Liver (tissue), 9 donors: ENCODE measurements around the gene ABHD6. TPM values are rescaled to one million over a fixed set of nuclear protein-coding genes. Genes with fewer than 3 reads are reported as not detected.

Experiments
- DNase-seq: peaks from one replicate; pipeline ENCODE4 v3.0.0-alpha.2; 2017; ENCODE audit warnings: low spot score
- H3K27ac ChIP-seq, 2 donors: one replicate each; pipeline ENCODE4 v1.7.0; 2013; ENCODE audit warnings: inconsistent platforms in 2 of 2, low read length in 2 of 2, control low read depth in 1 of 2, low read depth in 1 of 2, mild to moderate bottlenecking in 1 of 2
- H3K27me3 ChIP-seq, 4 donors: one replicate each; pipeline versions ENCODE4 v1.6.1 to v1.7.0; 2013; ENCODE audit warnings: low read length in 3 of 4, inconsistent platforms in 1 of 4, mild to moderate bottlenecking in 1 of 4, moderate library complexity in 1 of 4; ENCODE audit not compliant: control insufficient read depth in 4 of 4, insufficient read depth in 4 of 4
- H3K36me3 ChIP-seq, 4 donors: one replicate each; pipeline versions ENCODE4 v1.6.1 to v1.7.0; 2013; ENCODE audit warnings: low read length in 3 of 4, mild to moderate bottlenecking in 3 of 4, low read depth in 1 of 4, moderate library complexity in 1 of 4; ENCODE audit not compliant: control insufficient read depth in 4 of 4, insufficient read depth in 3 of 4
- H3K4me1 ChIP-seq, 4 donors: one replicate each; pipeline versions ENCODE4 v1.6.1 to v1.7.0; 2013; ENCODE audit warnings: low read length in 3 of 4, mild to moderate bottlenecking in 3 of 4, moderate library complexity in 1 of 4; ENCODE audit not compliant: control insufficient read depth in 4 of 4, insufficient read depth in 4 of 4
- H3K4me3 ChIP-seq, 3 donors: one replicate each; pipeline versions ENCODE4 v1.6.1 to v1.7.0; 2013; ENCODE audit warnings: low read length in 3 of 3, control low read depth in 1 of 3, low read depth in 1 of 3, mild to moderate bottlenecking in 1 of 3
- H3K9ac ChIP-seq, 2 donors: one replicate each; pipeline ENCODE4 v1.7.0; 2013; ENCODE audit warnings: low read length in 2 of 2, mild to moderate bottlenecking in 2 of 2, moderate library complexity in 2 of 2, control low read depth in 1 of 2, low read depth in 1 of 2
- H3K9me3 ChIP-seq, 4 donors: one replicate each; pipeline versions ENCODE4 v1.6.1 to v1.7.0; 2013; ENCODE audit warnings: low read length in 3 of 4; ENCODE audit not compliant: control insufficient read depth in 4 of 4
- CTCF ChIP-seq: fragments of 150-350 bp; IDR thresholded peaks from 2 replicates; pipeline ENCODE4 v1.5.1; 2017; ENCODE audit warnings: improper control_type of control experiment, low read depth, low read length; ENCODE audit not compliant: missing input control
- EGR1 ChIP-seq, 2 donors: IDR thresholded peaks; 2 replicates each; pipeline ENCODE4 v1.6.1; 2016 to 2018; ENCODE audit warnings: antibody characterized with exemption in 2 of 2, low read depth in 2 of 2
- FOXA1 ChIP-seq: IDR thresholded peaks from 2 replicates; pipeline ENCODE4 v1.6.1; 2016; ENCODE audit warnings: antibody characterized with exemption
- FOXA2 ChIP-seq: IDR thresholded peaks from 2 replicates; pipeline ENCODE4 v1.6.1; 2016; ENCODE audit warnings: antibody characterized with exemption
- GABPA ChIP-seq, 2 donors: IDR thresholded peaks in 1 of 2; conservative IDR thresholded peaks in 1 of 2; 2 replicates each; pipeline ENCODE4 v1.6.1; 2016; ENCODE audit warnings: antibody characterized with exemption in 2 of 2, mild to moderate bottlenecking in 1 of 2, moderate library complexity in 1 of 2
- HNF4A ChIP-seq, 2 donors: conservative IDR thresholded peaks; 2 replicates each; pipeline ENCODE4 v1.6.1; 2016; ENCODE audit warnings: antibody characterized with exemption in 2 of 2, mild to moderate bottlenecking in 2 of 2
- HNF4G ChIP-seq: IDR thresholded peaks from 2 replicates; pipeline ENCODE4 v1.6.1; 2016; ENCODE audit warnings: antibody characterized with exemption
- JUND ChIP-seq, 2 donors: IDR thresholded peaks; 2 replicates each; pipeline ENCODE4 v1.6.1; 2016; ENCODE audit warnings: antibody characterized with exemption in 2 of 2
- NR2F2 ChIP-seq: IDR thresholded peaks from 2 replicates; pipeline ENCODE4 v1.6.1; 2016; ENCODE audit warnings: antibody characterized with exemption
- RXRA ChIP-seq, 2 donors: IDR thresholded peaks; 2 replicates each; pipeline ENCODE4 v1.6.1; 2017 to 2018; ENCODE audit warnings: antibody characterized with exemption in 2 of 2, mild to moderate bottlenecking in 1 of 2
- TAF1 ChIP-seq: conservative IDR thresholded peaks from 2 replicates; pipeline ENCODE4 v1.6.1; 2016; ENCODE audit warnings: antibody characterized with exemption, mild to moderate bottlenecking
- YY1 ChIP-seq: IDR thresholded peaks from 2 replicates; pipeline ENCODE4 v1.6.1; 2016; ENCODE audit warnings: antibody characterized with exemption, mild to moderate bottlenecking
- WGBS: extraction: QIAGEN DNeasy Blood & Tissue Kit; methylation state at CpG from one replicate; pipeline ENCODE4 v1.1.7; 2013; 5-methylcytosine and 5-hydroxymethylcytosine counted together
- polyA plus RNA-seq, 2 donors: library from polyadenylated mRNA; stranded (reverse) in 1 of 2; unstranded in 1 of 2; fragments of 200-250 nt in 1 of 2; fragments of >200 nt in 1 of 2; fragmentation: Nextera tagmentation in 1 of 2; extraction: Ambion mirVana in 1 of 2; gene quantifications; one replicate each; pipeline versions ENCODE4 v1.2.1 to v1.2.3, GENCODE V29; 2013 to 2015
- total RNA-seq, 2 donors: library from RNA; depleted of rRNA; stranded (reverse); fragments of >200 nt; gene quantifications; one replicate each; pipeline ENCODE4 v1.2.3, GENCODE V29; 2014
- TF ChIP-seq, protein P1 (sequence below): IDR thresholded peaks from 2 replicates; pipeline ENCODE4 v1.6.1; 2016; ENCODE audit warnings: antibody characterized with exemption
- TF ChIP-seq, protein P2 (sequence below): IDR thresholded peaks from 2 replicates; pipeline ENCODE4 v1.6.1; 2016; ENCODE audit warnings: antibody characterized with exemption
- TF ChIP-seq, protein P3 (sequence below): IDR thresholded peaks from 2 replicates; pipeline ENCODE4 v1.6.1; 2016; ENCODE audit warnings: antibody characterized with exemption
- donor health status: healthy.
- donor health status: healthy.
- donor health status: healthy.
- donor health status: healthy.
- donor health status: healthy.

The ABHD6 gene
- total and polyA plus RNA-seq, 4 donors = 19.8 to 60.9 (median 38.3) TPM

- TF ChIP-seq CTCF = no peak
- TF ChIP-seq YY1 = no peak
- TF ChIP-seq TAF1 = no peak
- TF ChIP-seq FOXA1 = no peak
- TF ChIP-seq EGR1 (IDR thresholded peaks at IDR 0.05; ENCODE audit: low read depth in 2 of 2) = no peak
Observed at GRCh38 chr3:58291671-58292338, 54.2 kb downstream of the ABHD6 start (continued).

DNA sequence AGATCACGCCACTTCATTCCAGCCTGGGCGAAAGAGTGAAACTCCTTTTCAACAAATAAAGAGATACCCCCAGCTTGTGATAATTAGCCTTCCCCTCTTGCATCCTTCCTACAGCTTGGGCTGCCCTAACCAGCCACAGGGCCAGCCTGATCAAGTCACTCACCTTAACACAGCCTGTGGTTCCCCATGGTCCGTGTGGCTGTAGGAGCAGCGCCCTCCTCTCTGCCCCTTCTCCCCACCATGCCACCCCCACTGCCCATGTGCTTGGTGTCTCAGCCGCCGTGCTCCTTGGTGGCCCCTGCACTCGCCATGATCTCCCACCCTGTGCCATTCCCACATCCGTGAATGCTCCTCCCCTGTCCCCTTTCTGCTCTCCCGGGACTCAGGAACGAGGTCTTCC is 55.3 kb downstream of the ABHD6 start:
- WGBS = 89% methylated on average over 10 of the region's 10 CpGs

DNA sequence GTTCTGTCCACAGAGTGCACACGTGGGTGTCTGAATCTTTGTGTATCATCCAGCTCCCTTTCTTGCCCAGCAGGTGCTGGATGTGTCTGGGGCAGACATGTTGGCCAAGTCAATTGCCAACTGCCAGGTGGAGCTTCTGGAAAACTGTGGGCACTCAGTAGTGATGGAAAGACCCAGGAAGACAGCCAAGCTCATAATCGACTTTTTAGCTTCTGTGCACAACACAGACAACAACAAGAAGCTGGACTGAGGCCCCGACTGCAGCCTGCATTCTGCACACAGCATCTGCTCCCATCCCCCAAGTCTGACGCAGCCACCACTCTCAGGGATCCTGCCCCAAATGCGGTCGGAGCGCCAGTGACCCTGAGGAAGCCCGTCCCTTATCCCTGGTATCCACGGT is 55.9 kb downstream of the ABHD6 start:
- Histone ChIP-seq H3K9me3 (no peaks in the 10 kb centered on the region), H3K36me3 (peaks cover 2 to 4% (median 3%) of the 10 kb centered on the region in 4 donors), H3K9ac (no peak overlapping the region), H3K4me1 (peaks cover 0 to 5% (median under 1%) of the 10 kb centered on the region in 4 donors), H3K4me3 (no peak overlapping the region), H3K27ac (no peak overlapping the region), H3K27me3 (no peaks in the 10 kb centered on the region)
- TF ChIP-seq FOXA2 (no peak), RXRA (IDR thresholded peaks at IDR 0.05) (peak in 1 of 2 donors; percentile 11)
- DNase-seq = no peak
- WGBS = 70% methylated on average over 9 of the region's 9 CpGs

More for the DNA sequence above, 55.3 kb downstream of the ABHD6 start:
- no peaks in the 10 kb centered on the region for H3K27me3 ChIP-seq
- no peak overlapping the region for H3K27ac ChIP-seq
- H3K4me3 ChIP-seq = no peak overlapping the region
- no peak for DNase-seq
- H3K4me1 ChIP-seq = no peaks in the 10 kb centered on the region
- H3K9ac ChIP-seq = no peak overlapping the region
- TF ChIP-seq FOXA1 = no peak
- TF ChIP-seq, protein P1, sequence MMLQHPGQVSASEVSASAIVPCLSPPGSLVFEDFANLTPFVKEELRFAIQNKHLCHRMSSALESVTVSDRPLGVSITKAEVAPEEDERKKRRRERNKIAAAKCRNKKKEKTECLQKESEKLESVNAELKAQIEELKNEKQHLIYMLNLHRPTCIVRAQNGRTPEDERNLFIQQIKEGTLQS = no peak
- H3K9me3 ChIP-seq = no peaks in the 10 kb centered on the region
- peaks cover 5 to 9% (median 7%) of the 10 kb centered on the region in 4 donors for H3K36me3 ChIP-seq

DNA sequence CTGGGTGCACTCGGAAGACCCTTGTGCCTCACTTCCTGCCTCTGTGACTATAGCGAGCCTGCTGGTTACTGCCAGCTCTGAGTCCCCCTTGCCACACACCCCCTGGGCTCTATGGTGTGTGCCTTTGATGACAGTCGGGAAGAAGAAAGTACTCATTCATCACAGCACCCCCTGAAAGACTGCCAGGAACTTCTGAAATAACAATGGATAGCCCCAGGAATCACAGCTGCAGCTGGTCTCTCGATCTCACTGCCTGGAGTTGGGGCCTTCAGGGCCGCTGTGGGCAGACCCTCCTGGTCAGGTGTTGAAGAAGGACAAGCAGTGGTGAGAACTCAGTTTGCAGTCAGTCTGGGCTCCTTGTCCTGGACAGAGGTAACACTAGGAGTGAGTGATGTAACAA is 58.7 kb downstream of the ABHD6 start:
- no peak for TF ChIP-seq GABPA (IDR thresholded peaks at IDR 0.05 in 1 of 2, conservative IDR thresholded peaks at IDR 0.05 in 1 of 2)
- no peak for TF ChIP-seq FOXA2
- TF ChIP-seq HNF4A (conservative IDR thresholded peaks at IDR 0.05) = no peak
- TF ChIP-seq, protein P2, sequence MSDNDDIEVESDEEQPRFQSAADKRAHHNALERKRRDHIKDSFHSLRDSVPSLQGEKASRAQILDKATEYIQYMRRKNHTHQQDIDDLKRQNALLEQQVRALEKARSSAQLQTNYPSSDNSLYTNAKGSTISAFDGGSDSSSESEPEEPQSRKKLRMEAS = no peak
- TF ChIP-seq NR2F2 = no peak
- no peak for TF ChIP-seq JUND (IDR thresholded peaks at IDR 0.05)
- TF ChIP-seq, protein P1 = no peak
- no peak for TF ChIP-seq CTCF
- TF ChIP-seq, protein P3, sequence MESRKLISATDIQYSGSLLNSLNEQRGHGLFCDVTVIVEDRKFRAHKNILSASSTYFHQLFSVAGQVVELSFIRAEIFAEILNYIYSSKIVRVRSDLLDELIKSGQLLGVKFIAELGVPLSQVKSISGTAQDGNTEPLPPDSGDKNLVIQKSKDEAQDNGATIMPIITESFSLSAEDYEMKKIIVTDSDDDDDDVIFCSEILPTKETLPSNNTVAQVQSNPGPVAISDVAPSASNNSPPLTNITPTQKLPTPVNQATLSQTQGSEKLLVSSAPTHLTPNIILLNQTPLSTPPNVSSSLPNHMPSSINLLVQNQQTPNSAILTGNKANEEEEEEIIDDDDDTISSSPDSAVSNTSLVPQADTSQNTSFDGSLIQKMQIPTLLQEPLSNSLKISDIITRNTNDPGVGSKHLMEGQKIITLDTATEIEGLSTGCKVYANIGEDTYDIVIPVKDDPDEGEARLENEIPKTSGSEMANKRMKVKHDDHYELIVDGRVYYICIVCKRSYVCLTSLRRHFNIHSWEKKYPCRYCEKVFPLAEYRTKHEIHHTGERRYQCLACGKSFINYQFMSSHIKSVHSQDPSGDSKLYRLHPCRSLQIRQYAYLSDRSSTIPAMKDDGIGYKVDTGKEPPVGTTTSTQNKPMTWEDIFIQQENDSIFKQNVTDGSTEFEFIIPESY = no peak
- no peak for TF ChIP-seq TAF1
- no peak for TF ChIP-seq HNF4G
- no peak for TF ChIP-seq YY1
- no peaks in the 10 kb centered on the region for H3K27me3 ChIP-seq
- WGBS = 88% methylated on average over 5 of the region's 5 CpGs
- no peaks in the 10 kb centered on the region for H3K9me3 ChIP-seq
- no peak overlapping the region for H3K9ac ChIP-seq
- peaks cover 0 to 3% (median 0%) of the 10 kb centered on the region in 4 donors for H3K36me3 ChIP-seq
- peaks cover 0 to 16% (median 4%) of the 10 kb centered on the region in 4 donors for H3K4me1 ChIP-seq
- no peak overlapping the region for H3K27ac ChIP-seq
- no peak overlapping the region for H3K4me3 ChIP-seq
- no peak for DNase-seq
